Stimulated activated effector memory CD8-positive, alpha-beta T cell treated with anti-CD3 and anti-CD28 coated beads, Interleukin-12 subunit alpha, Interleukin-12 subunit beta, amount 100 ng/mL, for 72 hours (primary cell): ENCODE measurements around the gene FAM193A.
"Not testable (repeated sequence)": the region's sequence is repeated elsewhere in the genome, so short reads cannot be mapped to it uniquely, and the experiment has no call there.

ENCODE experiments used
- ATAC-seq: fragments of 150-1000 bp; cut with Tn5 transposase; 2 replicates; pipeline ENCODE4 v1.10.0; 2021
- DNase-seq, 2 donors: peaks; one replicate each; pipeline ENCODE4 v3.0.0; 2021 to 2022; ENCODE audit warnings: low spot score in 2 of 2
- H3K27ac Mint-ChIP-seq: one replicate; pipeline ENCODE4 v1.8.0; 2022; ENCODE audit warnings: mild to moderate bottlenecking, mixed read lengths
- H3K36me3 Mint-ChIP-seq: one replicate; pipeline ENCODE4 v1.8.0; 2022; ENCODE audit warnings: mild to moderate bottlenecking, mixed read lengths
- H3K4me1 Mint-ChIP-seq: one replicate; pipeline ENCODE4 v1.8.0; 2022; ENCODE audit warnings: mixed read lengths
- H3K4me3 Mint-ChIP-seq: one replicate; pipeline ENCODE4 v1.8.0; 2022; ENCODE audit warnings: mild to moderate bottlenecking, mixed read lengths
- H3K9me3 Mint-ChIP-seq: one replicate; pipeline ENCODE4 v1.8.0; 2022; ENCODE audit warnings: mixed read lengths

FAM193A gene

DNA sequence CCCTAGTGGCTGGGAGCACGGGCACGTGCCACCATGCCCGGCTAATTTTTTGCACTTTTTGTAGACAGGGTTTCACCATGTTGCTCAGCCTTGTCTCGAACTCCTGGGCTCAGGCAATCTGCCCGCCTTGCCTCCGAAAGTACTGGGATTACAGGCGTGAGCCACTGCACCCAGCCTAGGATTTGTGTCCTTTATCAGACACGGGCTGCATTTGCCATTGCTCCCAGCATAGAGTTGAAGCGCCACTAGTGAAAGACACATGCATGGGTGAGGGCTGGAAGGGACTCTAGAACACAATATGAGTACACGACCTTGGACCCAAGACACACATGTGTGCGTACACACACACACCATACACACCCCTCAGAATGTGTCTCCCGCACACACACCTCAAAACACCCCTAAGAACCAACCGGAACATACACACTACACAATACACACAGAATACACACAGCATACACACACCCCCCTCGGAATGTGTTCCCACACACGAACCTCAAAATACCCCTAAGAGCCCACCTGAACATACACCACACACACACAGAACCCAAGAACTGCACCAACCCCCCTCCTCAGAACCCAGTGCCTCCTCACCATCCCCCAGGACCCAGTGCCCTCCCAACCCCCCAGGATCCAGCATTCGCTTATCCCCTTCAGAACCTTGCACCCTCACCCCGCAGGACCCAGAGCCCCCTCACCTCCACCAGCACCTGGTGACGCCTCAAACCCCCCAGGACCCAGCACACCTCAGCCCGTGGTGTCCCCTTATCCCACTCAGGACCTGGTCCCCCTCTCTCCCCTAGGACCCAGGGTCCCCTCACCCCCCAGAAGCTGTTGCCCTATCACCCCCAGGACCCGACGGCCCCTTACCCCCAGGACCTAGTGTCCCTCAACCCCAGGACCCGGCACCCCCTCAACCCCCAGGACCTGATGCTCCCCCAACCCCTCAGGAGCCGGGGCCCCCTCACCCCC lies 218.7 kb downstream of the FAM193A start:
- H3K4me1 Mint-ChIP-seq: peaks cover 50% of the 10 kb centered on the region
- peak overlapping the region; percentile 88 for H3K4me3 Mint-ChIP-seq
- H3K9me3 Mint-ChIP-seq: no peaks in the 10 kb centered on the region
- H3K36me3 Mint-ChIP-seq: peaks cover 56% of the 10 kb centered on the region
- no peak for DNase-seq
- peak overlapping the region; percentile 91 for H3K27ac Mint-ChIP-seq
- no peak for ATAC-seq

DNA sequence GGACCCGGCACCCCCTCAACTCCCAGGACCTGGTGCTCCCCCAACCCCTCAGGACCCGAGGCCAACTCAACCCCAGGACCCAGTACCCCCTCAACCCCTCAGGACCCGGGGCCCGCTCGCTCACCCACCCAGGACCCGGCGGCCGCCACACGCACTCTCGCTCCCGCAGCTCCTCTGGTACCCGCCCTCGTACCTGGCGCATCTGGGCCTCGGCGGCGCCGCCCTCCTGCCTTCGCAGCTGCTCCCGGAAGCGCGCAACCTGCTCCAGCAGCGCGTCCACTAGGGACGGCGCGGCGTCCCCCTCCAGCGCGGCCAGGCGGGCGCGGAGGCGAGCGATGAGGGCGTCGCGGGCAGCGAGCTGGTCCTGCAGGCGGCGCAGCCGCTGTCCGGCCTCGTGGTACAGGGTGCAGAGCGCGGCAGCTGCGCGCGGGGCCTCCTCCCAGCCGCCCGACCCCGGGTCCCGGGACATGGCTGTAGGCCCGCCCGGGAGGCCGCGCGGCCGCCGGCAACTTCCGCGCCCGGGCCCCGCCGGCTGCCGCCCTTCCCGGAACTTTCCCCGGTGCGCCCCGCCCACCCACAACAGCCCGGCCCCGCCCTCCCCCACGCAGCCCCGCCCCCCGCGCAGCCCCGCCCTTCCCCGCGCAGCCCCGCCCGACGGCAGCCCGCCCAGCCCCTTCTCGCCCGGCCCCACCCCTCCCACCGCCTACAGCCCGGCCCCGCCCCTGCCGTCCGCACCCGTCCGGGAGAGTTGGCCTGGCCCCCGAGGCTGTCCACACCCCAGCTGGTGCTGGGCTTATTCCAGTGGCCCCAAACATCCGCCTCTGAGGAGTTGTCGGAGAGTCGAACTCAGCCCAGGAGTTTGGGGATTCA lies 219.6 kb downstream of the FAM193A start, which contains the start of gene TNIP2:
Gene TNIP2, minus strand, starts transcription at position 516 of the 870 bp plus-strand sequence. Its CDS starts 47 bp downstream, at position 469.
- ATAC-seq (peak; percentile 86), DNase-seq (peak; percentile 64 to 90)
- Mint-ChIP-seq H3K4me3 (peak within 1 kb of the TSS; percentile 88), H3K27ac (peak within 1 kb of the TSS; percentile 91), H3K4me1 (peaks cover 48% of the 10 kb centered on the region), H3K9me3 (no peaks in the 10 kb centered on the region), H3K36me3 (peaks cover 47% of the 10 kb centered on the region)

DNA sequence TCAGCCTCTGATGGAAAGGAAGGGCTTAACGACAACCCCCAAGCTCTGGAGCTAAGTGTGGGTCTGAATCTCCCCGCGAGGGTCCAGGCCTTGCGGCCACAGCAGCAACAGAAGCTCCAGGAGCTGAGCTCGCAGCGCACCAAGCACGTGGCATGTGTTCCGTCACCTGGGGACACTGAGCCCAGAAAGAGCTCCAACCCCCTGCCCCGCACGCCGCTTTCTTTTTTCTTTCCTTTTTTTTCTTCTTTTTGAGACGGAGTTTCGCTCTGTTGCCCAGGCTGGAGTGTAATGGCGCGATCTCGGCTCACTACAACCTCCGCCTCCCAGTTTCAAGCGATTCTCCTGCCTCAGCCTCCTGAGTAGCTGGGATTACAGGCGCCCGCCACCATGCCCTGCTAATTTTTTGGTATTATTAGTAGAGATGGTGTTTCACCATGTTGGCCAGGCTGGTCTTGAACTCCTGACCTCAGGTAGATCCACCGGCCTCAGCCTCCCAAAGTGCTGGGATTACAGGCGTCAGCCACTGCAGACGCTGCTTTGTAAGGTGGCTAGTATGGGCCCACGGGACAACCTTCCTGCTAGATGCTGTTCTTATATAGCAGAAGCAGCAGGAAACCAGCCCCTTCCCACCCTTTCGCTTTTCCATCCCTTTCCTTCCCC lies 220.4 kb downstream of the FAM193A start:
- no peak overlapping the region for H3K27ac Mint-ChIP-seq
- DNase-seq (no peak), ATAC-seq (no peak)
- H3K9me3 Mint-ChIP-seq: no peaks in the 10 kb centered on the region
- peak overlapping the region; percentile 88 for H3K4me3 Mint-ChIP-seq
- H3K36me3 Mint-ChIP-seq: peaks cover 42% of the 10 kb centered on the region
- peaks cover 50% of the 10 kb centered on the region for H3K4me1 Mint-ChIP-seq

DNA sequence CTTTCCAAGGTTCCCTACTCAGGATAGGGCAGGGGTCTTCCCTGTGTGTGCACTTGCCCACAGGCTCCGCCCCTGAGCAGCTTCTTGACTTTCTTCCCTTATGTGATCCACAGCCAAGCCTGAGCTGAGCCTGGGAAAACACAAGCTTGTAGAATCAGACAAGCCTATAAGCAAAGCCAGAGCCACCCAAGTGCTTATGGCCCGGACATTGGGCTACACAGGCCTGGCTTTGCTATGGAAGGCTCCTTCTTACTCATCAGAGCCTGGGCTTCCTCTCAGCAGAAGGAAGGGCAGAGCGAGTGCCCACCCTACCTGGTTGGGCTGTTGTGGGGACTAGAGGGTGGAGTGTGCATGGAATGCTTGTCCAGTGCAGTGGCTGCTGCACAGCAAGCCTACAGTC lies 221.0 kb downstream of the FAM193A start:
- Mint-ChIP-seq H3K4me3 (peak overlapping the region; percentile 88), H3K36me3 (peaks cover 36% of the 10 kb centered on the region), H3K4me1 (peaks cover 48% of the 10 kb centered on the region), H3K27ac (no peak overlapping the region), H3K9me3 (no peaks in the 10 kb centered on the region)
- DNase-seq (no peak), ATAC-seq (no peak)

DNA sequence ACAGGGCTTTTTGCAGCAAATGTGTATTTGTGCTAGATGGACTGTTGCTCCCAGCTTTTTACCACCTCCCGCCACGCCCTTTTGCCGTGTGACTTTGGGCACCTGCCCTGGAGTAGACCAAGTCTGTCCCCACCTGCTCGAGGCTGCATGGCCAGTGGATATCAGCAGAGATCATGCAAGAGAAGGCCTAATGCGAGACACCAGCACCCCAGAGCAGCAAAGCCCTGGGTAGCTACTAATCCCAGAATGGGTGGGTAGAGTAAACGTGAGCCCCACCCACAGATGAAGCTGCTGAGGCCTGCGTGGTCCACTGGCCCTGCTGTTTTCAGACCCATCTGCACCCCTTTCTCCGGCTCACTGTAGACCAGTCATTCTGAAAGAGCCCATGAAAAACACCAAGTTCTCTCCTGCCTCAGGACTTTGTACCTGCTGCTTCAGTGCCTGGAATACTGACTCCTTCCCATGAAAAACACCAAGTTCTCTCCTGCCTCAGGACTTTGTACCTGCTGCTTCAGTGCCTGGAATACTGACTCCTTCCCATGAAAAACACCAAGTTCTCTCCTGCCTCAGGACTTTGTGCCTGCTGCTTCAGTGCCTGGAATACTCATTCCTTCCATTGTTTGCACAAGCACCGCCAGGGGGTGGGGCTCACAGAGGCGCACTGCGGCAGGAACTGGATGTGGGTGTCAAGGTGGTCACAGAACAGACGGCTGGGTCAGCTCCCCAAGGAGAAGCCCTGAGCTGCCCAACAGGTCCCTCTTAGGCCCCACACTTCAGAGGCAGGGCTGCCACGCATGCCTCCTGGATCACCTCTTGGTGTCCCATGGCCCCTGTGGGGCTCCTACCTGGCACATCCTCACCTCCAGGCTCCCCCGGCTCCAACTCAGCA lies 224.8 kb downstream of the FAM193A start:
- Mint-ChIP-seq H3K4me1 (peaks cover 29% of the 10 kb centered on the region), H3K4me3 (no peak overlapping the region), H3K9me3 (no peaks in the 10 kb centered on the region), H3K27ac (peak overlapping the region; percentile 80), H3K36me3 (peaks cover 5% of the 10 kb centered on the region)
- no peak for DNase-seq
- ATAC-seq: peak; percentile 25

DNA sequence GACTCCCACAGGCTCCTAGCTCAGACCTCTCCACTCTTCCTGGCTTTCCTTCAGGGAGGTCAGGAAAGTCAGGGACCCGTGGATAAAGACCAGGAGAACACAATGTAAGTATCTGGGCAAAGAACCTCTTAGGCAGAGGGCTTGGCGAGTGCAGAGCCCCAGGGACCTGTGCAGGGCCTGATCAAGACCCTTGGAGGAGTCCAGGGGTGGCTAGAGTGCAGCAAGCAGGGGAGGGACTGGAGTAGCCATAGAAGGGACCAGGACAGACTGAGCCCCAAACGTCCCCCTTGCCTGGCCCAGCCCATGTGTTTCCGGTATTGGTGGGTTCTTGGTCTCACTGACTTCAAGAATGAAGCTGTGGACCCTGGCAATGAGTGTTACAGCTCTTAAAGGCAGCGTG lies 225.6 kb downstream of the FAM193A start:
- Mint-ChIP-seq H3K4me3 (no peak overlapping the region), H3K9me3 (no peaks in the 10 kb centered on the region), H3K27ac (peak overlapping the region; percentile 80), H3K36me3 (no peaks in the 10 kb centered on the region), H3K4me1 (peaks cover 28% of the 10 kb centered on the region)
- DNase-seq (no peak), ATAC-seq (no peak)

DNA sequence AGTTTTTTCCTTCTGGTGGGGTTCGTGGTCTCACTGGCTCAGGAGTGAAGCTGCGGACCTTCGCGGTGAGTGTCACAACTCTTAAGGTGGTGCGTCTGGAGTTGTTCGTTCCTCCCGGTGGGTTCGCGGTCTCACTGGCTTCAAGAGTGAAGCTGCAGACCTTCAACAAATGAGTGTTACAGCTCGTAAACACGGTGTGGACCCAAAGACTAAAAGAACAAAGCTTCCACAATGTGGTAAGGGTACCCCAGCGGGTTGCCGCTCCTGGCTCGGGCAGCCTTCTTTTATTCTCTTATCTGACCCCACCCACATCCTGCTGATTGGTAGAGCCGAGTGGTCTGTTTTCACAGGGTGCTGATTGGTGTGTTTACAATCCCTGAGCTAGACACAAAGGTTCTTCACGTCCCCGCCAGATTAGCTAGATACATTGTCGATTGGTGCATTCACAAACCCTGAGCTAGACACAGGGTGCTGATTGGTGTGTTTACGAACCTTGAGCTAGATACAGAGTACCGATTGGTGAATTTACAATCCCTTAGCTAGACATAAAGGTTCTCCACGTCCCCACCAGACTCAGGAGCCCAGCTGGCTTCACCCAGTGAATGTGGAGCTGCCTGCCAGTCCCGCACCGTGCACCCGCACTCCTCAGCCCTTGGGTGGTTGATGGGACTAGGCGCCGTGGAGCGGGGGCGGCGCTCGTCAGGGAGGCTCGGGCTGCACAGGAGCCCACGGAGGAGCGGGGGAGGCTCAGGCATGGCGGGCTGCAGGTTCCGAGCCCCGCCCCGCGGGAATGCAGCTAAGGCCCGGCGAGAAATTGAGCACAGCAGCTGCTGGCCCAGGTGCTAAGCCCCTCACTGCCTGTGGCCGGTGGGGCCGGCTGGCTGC lies 226.3 kb downstream of the FAM193A start:
- peak overlapping the region; percentile 64 for H3K4me3 Mint-ChIP-seq

DNA sequence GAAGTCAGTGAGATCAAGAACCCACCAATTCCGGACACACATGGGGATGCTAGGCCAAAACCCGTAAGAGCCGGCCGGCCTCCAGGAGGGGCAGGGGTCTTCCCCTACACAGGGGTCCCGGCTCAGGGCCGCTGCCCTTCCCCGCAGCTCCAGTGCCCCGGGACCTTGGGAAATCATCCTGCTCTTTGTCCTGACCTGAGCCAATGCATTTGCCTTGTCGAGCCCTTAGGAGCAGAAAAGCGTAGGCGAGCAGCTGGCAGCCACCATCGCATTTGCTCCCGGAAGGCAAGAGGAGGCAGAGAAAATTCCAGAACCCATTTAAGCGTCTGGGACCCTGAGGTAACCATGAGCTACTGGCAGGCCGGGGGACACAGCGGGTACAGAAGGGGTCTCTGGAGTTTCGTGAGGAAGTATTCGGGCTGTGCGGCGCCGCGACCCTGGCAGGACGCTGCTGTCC lies 227.1 kb downstream of the FAM193A start:
- peaks cover 28% of the 10 kb centered on the region for H3K4me1 Mint-ChIP-seq
- H3K36me3 Mint-ChIP-seq: no peaks in the 10 kb centered on the region
- no peak overlapping the region for H3K27ac Mint-ChIP-seq
- ATAC-seq (no peak), DNase-seq (no peak)
- H3K4me3 Mint-ChIP-seq: peak overlapping the region; percentile 64
- no peaks in the 10 kb centered on the region for H3K9me3 Mint-ChIP-seq

More for the DNA sequence above, 226.3 kb downstream of the FAM193A start:
- not testable (repeated sequence) for H3K9me3 Mint-ChIP-seq, H3K36me3 Mint-ChIP-seq, ATAC-seq, DNase-seq
- H3K4me1 Mint-ChIP-seq: peaks cover 28% of the 10 kb centered on the region
- peak overlapping the region; percentile 80 for H3K27ac Mint-ChIP-seq

DNA sequence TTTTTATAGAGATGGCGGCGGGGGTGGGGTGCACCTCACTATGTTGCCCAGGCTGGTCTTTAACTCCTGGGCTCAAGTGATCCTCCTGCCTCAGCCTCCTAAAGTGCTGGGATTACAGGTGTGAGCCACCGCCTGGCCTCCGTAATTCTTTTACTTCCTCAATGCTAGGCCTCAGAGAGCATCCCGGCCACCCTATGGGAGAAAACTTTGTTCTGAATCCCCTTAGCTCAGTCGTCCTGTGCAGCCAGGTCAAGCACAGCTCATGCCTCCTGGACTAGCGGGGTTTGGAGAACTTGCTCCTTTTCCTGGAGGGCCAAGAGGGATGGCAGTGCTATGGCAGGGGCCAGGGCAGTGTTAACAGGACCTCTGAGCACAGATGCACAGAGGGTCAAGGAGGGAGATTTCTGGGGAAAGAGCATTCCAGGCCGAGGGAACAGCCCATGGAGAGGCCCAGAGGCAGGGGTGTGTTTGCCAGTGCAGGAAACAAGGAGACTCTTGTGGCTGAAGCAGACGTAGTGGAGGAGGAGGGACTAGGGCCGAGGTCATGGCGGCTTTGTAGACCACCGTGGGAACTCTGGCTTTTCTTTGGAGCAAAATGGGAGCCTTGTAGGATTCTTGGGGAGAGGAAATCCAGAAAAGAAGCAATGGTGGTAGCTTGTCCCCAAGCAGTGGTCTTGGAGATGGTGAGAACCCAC lies 229.5 kb downstream of the FAM193A start:
- Mint-ChIP-seq H3K4me1 (peaks cover 38% of the 10 kb centered on the region), H3K27ac (peak overlapping the region; percentile 32), H3K9me3 (peaks cover 2% of the 10 kb centered on the region), H3K4me3 (no peak overlapping the region), H3K36me3 (no peaks in the 10 kb centered on the region)
- ATAC-seq (no peak), DNase-seq (no peak)

DNA sequence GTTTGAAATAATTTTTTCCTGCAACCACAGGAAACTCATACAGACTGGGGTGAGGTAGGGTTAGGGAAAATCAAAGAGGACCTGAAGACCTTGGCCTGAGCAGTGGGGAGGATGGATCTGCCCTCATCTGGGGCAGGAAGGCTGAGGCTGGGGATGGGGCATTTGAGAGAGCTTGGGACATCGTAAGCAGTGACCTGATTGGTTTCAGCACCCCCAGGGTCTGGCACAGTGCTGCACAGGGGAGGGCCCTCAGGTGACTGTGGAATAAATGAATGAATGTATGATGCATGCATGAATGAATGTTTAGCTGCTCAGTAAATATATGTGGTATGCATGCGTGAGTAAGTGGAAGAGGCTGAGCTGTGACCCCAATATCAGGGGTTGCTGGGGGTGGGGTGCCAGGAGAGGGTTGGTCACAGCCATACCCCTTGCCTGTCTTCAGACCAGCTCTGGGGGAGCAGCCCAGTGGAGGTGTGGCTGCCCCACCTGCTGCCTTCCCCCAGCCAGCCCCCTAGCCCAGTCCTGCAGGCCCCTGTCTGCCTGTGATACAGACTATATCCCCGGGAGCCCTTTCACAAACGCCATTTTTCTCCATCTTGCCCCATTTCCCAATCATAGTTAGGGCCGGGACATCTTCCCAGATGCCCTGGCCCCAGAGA lies 230.7 kb downstream of the FAM193A start:
- DNase-seq (no peak), ATAC-seq (no peak)
- H3K36me3 Mint-ChIP-seq: no peaks in the 10 kb centered on the region
- no peak overlapping the region for H3K4me3 Mint-ChIP-seq
- peaks cover 35% of the 10 kb centered on the region for H3K4me1 Mint-ChIP-seq
- peaks cover 2% of the 10 kb centered on the region for H3K9me3 Mint-ChIP-seq
- H3K27ac Mint-ChIP-seq: no peak overlapping the region

DNA sequence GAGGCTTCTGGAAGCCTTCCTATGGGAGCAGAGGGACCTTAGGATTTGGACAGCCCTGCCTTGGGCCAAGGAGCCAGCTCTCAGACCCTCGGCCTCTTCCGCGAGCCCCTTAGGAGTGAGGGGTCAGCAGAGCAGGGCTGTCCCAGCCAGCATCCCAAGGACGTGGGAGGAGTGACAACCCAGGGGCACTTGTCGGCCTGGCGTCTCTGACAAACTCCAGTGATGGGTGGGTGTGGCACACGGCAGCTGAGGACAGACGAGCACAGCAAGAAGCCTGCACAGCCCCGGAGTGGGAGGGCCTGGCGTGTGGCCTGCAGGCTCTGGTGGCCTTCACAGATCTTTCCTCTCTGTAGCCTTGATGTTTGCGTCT lies 231.2 kb downstream of the FAM193A start:
- DNase-seq: no peak
- Mint-ChIP-seq H3K4me1 (peaks cover 34% of the 10 kb centered on the region), H3K36me3 (no peaks in the 10 kb centered on the region), H3K9me3 (peaks cover 2% of the 10 kb centered on the region), H3K27ac (no peak overlapping the region), H3K4me3 (no peak overlapping the region)
- no peak for ATAC-seq

DNA sequence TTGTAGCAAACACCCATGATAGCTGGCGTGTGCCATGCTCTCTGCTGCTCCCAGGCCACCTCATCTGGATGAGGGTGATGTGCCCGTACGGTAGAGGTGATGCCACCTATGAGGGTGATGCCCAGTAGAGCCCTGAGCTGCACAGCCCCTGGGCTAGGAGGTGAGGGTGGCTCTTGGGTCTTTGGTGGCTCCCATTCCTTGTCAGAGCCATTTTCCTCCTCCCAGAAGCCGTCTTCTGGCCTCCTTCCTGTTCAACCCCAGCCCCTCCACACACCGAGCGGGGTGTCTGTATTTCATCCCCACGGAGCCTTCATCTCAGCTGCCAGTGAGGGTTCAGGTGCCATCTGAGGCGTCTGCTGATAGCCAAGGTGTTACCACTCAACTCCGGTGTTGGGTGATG lies 231.7 kb downstream of the FAM193A start:
- H3K4me1 Mint-ChIP-seq: peaks cover 34% of the 10 kb centered on the region
- ATAC-seq (no peak), DNase-seq (no peak)
- no peak overlapping the region for H3K27ac Mint-ChIP-seq
- H3K4me3 Mint-ChIP-seq: no peak overlapping the region
- no peaks in the 10 kb centered on the region for H3K36me3 Mint-ChIP-seq
- H3K9me3 Mint-ChIP-seq: peaks cover 2% of the 10 kb centered on the region
